ENCODE results near the gene CARD11.

DNA sequence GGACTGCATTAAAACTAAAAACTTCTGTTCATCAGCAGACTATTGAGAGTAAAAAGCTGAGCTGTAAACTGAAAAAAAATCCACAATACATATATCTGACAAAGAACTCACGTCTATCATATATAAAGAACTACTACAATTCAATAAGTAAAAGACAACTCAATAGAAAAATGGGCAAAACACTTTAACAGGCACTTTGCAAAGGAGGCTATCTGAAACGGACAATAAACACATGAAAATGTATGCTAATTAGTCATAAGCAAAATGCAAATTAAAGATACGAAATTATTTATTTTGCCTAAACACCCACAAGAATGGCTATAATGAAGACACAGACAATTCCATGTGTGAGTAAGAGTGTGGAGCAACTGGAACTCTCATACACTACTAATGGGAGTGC, 18.1 kb downstream of the CARD11 start:
- TF ChIP-seq, protein P1, sequence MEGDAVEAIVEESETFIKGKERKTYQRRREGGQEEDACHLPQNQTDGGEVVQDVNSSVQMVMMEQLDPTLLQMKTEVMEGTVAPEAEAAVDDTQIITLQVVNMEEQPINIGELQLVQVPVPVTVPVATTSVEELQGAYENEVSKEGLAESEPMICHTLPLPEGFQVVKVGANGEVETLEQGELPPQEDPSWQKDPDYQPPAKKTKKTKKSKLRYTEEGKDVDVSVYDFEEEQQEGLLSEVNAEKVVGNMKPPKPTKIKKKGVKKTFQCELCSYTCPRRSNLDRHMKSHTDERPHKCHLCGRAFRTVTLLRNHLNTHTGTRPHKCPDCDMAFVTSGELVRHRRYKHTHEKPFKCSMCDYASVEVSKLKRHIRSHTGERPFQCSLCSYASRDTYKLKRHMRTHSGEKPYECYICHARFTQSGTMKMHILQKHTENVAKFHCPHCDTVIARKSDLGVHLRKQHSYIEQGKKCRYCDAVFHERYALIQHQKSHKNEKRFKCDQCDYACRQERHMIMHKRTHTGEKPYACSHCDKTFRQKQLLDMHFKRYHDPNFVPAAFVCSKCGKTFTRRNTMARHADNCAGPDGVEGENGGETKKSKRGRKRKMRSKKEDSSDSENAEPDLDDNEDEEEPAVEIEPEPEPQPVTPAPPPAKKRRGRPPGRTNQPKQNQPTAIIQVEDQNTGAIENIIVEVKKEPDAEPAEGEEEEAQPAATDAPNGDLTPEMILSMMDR (IDR thresholded peaks at IDR 0.05; ENCODE audit: low read depth, low read length), result no peak
- TF ChIP-seq, protein P2, sequence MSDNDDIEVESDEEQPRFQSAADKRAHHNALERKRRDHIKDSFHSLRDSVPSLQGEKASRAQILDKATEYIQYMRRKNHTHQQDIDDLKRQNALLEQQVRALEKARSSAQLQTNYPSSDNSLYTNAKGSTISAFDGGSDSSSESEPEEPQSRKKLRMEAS (IDR thresholded peaks at IDR 0.05; ENCODE audit: low read depth, low read length), result no peak
- no peak for TF ChIP-seq POLR2A (IDR thresholded peaks at IDR 0.05; ENCODE audit: extremely low read depth, insufficient read length)
